GM21737 (cell line): ENCODE data around the gene PAX6.

Source experiments
- ATAC-seq: cut with Tn5 transposase; IDR thresholded peaks from one replicate; pipeline ENCODE4 v1.9.1; 2021; ENCODE audit warnings: mild to moderate bottlenecking, moderate library complexity; ENCODE audit not compliant: unreplicated experiment

The PAX6 gene

DNA sequence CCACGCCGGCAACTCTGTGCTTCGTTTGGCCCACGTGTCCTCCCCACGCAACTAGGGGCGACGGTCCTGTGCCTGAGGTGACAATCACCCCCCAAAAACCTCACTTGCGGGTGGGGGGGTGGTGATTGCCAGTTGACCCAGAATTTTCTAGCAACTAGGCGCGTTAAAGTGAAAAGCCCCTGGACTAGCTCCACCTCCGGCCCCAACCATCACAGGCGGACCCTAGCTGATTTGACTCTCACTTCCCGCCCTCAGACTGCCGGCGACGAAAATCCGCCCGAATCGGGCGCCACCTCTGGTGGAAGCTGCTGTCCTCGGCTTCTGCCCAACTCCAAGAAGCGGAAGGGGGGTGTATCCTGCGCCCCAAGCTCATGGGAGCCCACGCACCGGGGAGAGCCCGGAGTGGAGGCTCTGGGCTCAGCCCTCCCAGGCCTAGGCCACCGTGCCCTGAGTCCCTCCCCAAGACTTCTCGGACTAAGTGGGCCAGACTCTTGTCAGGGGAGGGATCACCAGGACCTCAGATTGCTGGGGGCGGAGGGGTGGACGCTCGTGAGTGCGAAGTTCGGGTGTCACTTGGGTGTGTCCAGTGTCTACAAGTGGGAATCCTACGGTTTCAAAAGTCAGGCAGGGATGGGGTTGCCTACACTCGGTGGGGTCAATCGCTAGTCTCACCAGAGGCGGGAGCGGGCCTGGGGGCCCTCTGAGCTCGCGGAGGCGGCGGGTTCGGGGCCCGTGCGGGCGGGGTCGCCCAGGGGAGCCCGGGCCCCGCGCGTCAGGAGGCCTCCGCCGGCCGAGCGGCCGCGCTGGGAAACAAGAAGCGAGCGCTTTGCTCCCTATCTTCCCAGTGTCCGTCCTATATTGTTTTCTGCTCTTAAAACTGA, 12.3 kb downstream of the PAX6 start:
- ATAC-seq = no peak

DNA sequence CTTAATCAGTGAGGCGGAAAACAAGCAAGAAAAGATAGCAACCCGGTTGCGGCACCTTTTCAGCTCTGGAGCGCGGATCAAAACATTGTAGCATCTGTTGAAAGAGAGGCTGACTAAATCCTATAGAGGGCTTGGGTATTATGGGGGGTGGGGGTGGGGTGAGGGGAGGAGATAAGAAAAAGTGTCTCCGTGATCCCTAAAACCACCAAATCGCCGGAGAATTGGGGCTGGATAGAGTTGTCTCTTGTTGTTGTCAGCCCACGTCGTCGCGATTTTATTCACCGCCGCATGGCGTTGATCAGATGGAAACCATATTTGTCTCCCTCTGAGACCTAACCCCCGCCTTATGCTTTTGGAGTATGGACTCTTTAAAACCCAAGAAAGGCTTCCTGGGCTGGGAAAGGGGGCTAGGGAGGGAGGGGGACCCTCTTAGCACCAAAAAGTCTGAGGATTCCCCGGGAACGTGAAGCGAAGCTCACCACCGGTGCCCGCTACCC, 13.0 kb downstream of the PAX6 start:
- no peak for ATAC-seq

- no peak for ATAC-seq
Observed at GRCh38 chr11:31797190-31798056, 13.7 kb downstream of the PAX6 start.

- no peak for ATAC-seq
Observed at GRCh38 chr11:31796499-31797189, 14.5 kb downstream of the PAX6 start.

DNA sequence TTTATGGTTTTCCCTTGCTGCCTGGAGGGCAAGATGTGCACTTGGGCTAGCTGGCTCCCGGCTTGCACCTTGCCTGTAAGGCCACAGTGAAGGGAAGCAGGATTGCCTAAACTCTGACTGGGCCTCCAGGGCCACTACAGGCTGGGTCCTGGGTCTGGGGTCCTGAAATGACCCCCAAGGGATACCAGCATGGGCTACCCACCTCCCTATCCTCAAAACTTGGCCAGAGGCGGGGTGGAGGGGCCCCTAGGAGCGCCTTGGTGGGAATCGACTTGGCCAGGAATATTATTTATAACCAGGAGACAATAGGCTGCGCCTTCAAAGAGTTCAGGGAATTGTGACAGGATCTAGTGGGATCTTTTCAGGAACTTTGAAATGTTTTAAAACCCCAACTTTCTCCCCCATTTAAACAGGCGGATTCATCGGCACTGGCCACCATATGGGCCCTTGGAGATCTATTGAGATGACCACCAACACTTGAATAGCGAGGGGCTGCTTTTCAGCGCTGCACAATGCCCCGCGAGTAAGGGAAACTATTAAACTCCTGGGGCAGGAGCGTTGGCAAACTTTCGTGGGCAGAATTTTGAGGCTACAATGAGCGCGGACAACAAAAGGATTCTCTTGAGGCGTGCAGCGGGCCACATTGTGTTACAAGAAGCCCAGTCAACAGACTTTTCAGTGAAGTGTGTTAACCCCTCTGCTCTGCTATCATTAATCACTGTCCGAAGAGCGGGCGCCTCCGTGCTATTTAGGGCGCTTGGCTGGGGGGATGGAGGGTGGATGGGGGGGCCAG, 15.2 kb downstream of the PAX6 start:
- ATAC-seq = no peak

DNA sequence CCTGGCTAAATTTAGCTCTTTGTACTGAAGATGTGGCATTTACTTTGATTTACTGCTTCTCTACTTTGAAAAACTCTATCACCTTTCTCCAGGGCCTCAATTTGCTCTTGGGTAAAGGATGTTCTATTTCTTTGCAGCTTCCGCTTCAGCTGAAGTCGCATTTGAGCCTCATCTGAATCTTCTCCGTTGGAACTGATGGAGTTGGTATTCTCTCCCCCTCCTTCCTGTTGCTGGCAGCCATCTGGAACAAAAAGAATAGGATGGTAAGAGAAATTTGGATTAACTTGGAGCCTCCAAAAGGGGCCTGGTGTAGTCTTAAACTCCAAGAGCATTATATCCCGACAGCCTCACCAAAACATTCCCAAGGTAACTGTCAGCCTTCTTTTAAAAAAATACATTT, 16.6 kb downstream of the PAX6 start:
- no peak for ATAC-seq

DNA sequence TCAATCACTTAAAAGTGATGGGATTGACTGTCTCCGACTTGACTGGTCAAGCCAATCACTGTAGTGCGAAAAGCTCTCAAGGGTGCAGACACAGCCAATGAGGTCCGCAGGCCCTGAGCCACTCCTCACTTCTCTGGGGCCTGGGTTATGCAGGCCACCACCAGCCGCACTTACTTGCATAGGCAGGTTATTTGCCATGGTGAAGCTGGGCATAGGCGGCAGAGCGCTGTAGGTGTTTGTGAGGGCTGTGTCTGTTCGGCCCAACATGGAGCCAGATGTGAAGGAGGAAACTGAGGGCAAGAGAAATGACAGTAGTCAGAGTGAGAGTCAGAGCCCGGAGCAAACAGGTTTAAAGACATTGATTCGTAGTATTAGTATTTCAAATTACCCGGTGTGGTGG, 17.9 kb downstream of the PAX6 start:
- ATAC-seq = no peak

DNA sequence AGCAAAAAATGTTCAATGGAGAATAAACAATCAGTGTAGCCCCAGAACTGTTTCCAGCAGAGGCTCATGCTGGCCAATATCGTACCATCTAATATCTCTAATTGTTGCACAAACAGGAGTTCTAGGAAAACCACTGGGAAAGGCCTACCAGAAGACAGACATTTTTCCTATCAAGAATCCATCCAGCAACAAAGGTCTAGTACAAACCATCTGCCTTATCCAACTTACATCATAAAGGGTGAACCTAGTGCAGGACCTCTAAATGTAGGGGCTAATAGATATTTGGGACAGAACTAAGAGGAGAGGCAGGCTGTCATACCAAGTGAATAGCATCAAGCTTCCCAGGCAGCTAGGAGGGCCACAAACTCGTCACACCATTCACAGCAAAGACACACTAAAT, 18.7 kb downstream of the PAX6 start:
- ATAC-seq = no peak

DNA sequence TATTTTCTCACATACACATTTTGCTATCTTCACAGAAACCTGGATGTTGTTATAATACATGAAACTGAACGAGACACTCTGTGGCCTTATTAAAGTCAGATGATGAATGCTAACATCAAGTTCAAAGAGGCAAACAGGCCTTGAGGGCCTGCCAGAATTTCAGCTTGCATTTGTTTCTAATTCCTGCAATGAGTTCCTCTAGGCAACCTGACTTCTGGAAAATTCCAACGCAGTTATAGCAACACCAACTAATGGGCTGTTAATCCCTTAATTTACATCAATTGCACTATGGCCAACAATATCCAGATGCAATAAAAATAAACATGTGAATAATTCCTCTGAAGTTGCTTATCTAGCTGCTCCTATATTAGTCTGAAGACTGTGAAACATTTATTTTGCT, 19.1 kb downstream of the PAX6 start:
- no peak for ATAC-seq

GRCh38 chr11:31790649-31791048, 20.5 kb downstream of the PAX6 start:
- no peak for ATAC-seq

- no peak for ATAC-seq
Observed at GRCh38 chr11:31788085-31788484, 23.0 kb downstream of the PAX6 start.

DNA sequence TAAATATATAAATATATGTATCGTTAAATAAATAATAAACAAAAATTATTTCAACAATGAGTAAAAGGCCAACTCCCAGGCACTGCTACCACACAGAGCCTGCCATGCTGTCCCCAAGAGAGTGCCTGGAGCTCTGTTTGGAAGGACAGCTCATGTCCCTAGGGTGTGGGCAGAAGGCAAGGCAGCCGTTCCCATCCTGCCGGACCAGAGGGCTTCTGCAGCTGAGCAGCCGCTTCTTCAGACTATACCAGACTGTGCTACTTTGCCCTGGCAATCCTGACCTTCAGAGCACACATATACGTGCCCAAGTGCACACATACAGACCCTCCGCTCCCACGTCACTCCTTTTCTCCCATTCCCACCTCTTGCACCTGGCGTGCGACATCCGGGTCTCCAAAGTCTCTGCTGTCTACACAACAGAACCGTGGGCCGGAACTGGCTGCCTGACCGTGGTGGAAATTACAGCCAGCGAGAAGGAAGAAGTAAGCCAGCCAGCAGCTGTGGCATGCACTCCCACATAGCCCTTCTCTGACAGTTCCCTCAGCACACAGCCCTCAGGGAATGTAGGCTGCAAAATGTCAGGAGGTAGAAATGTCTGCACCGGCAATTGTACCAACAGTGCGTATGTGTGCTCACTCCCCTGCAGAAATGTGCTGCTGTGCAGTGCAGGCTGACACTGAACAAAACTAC, 24.0 kb downstream of the PAX6 start:
- no peak for ATAC-seq

GRCh38 chr11:31784611-31785010, 26.5 kb downstream of the PAX6 start:
- no peak for ATAC-seq

DNA sequence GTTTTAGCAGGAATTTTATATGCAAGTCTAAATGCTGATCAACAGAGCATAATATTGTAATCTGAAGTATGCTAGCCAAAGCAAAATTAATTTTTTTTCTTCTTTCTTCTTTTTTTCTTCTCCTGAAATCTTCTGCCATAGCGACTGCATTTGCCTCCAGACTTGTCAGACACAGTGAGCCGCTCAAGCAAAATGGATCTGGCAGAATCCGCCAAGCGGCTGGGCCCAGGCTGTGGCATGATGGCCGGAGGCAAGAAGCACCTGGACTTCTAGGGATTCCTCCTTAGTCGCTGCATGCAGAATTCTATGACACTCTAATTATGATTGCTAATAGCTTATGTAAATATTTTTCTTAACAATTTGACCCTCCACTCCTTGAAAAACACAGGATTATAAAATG, 27.9 kb downstream of the PAX6 start:
- no peak for ATAC-seq

GRCh38 chr11:31782257-31782656, 28.9 kb downstream of the PAX6 start:
- ATAC-seq = no peak

DNA sequence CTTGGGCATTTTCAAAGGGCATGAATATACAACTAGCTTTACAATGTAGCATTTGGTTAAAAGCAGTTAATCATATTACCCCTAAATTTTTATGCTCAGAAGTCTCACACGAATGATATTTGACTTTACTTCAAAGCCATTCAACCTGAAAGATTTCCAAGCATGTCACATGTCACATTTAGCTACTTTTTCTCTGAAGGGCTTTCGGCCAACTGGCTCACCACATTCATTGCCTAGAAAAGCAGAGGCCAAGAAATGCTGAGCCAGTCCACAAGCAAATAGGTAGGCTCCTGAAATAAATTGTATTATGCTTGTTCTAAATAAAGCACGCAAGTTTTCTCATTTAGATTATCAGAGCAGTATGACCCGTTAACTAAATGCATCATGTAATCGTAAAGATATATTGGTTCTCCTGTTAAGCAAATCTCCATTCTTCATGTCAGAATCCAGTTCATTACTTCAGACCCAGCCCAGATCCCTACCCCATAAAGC, 30.6 kb downstream of the PAX6 start:
- no peak for ATAC-seq

DNA sequence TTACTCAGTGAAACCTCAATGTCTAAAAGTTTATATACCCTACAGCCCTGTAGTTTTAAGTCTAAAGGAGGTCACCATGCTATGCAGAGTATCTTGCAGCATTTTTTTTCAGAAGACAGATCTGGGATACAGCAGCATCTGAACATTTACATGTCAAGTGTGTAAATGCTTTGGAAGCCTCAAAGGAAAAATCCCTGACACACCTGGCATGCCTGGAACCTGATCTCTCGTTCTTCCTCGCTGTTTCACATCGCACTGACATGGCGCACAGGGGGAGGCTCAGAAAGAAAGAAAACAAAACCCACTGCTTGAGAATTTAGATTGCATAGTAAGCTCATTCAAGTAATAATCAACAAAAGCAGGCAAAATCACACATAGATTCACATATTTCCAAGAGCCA, 31.0 kb downstream of the PAX6 start:
- no peak for ATAC-seq

GRCh38 chr11:31779374-31779791, 31.7 kb downstream of the PAX6 start:
- no peak for ATAC-seq

GRCh38 chr11:31772412-31772811, 38.7 kb downstream of the PAX6 start:
- ATAC-seq = no peak
